Loucy (cell line): ENCODE measurements around the gene SYNM.

Experiments used
- H2AFZ ChIP-seq: fragments of 200-600 bp; sonication (generic); 2 replicates; pipeline ENCODE4 v1.6.0; 2016; ENCODE audit warnings: antibody characterized with exemption, mild to moderate bottlenecking, low read length, moderate library complexity
- H3F3A ChIP-seq: fragments of 200-600 bp; 2 replicates; pipeline ENCODE4 v1.6.0; 2016; ENCODE audit warnings: antibody characterized with exemption, low read depth, mild to moderate bottlenecking
- H3K27me3 ChIP-seq: fragments of 200-600 bp; sonication (generic); 2 replicates; pipeline ENCODE4 v1.6.1; 2014; ENCODE audit warnings: low read length, mild to moderate bottlenecking; ENCODE audit not compliant: insufficient read depth, poor library complexity, severe bottlenecking
- H3K36me3 ChIP-seq: fragments of 200-600 bp; sonication (generic); 2 replicates; pipeline ENCODE4 v1.6.1; 2016; ENCODE audit warnings: low read length; ENCODE audit not compliant: insufficient read depth
- H3K4me1 ChIP-seq: fragments of 200-600 bp; sonication (generic); 2 replicates; pipeline ENCODE4 v1.5.1; 2014; ENCODE audit warnings: low read length, mild to moderate bottlenecking; ENCODE audit not compliant: insufficient read depth, poor library complexity, severe bottlenecking
- H3K4me2 ChIP-seq: fragments of 200-600 bp; sonication (generic); 2 replicates; pipeline ENCODE4 v1.6.0; 2014; ENCODE audit warnings: antibody characterized with exemption, low read length, low read depth, mild to moderate bottlenecking; ENCODE audit not compliant: poor library complexity, severe bottlenecking
- H3K4me3 ChIP-seq: fragments of 200-600 bp; sonication (generic); 2 replicates; pipeline ENCODE4 v1.5.1; 2014; ENCODE audit warnings: low read length, mild to moderate bottlenecking, mixed read lengths; ENCODE audit not compliant: poor library complexity, severe bottlenecking
- H3K79me2 ChIP-seq: fragments of 200-600 bp; sonication (generic); 2 replicates; pipeline ENCODE4 v1.6.1; 2014; ENCODE audit warnings: low read length; ENCODE audit not compliant: insufficient read depth
- H3K9ac ChIP-seq: fragments of 200-600 bp; sonication (generic); 2 replicates; pipeline ENCODE4 v1.6.0; 2014; ENCODE audit warnings: mild to moderate bottlenecking, low read depth, low read length, moderate library complexity; ENCODE audit not compliant: poor library complexity, severe bottlenecking
- H3K9me2 ChIP-seq: fragments of 200-600 bp; sonication (generic); replicated peaks from 2 replicates; pipeline ENCODE4 v1.6.1; 2016; ENCODE audit warnings: low read depth, low read length, mixed read lengths
- H3K9me3 ChIP-seq: fragments of 200-600 bp; sonication (generic); 2 replicates; pipeline ENCODE4 v1.6.1; 2014; ENCODE audit warnings: mild to moderate bottlenecking, antibody characterized with exemption, low read length, low read depth; ENCODE audit not compliant: insufficient read depth
- H4K20me1 ChIP-seq: fragments of 200-600 bp; sonication (generic); 2 replicates; pipeline ENCODE4 v1.6.0; 2014; ENCODE audit warnings: antibody characterized with exemption, low read length, mild to moderate bottlenecking; ENCODE audit not compliant: insufficient read depth, poor library complexity, severe bottlenecking
- CTCF ChIP-seq: fragments of 200-600 bp; sonication (generic); conservative IDR thresholded peaks from 2 replicates; pipeline ENCODE4 v1.5.1; 2014; ENCODE audit warnings: mild to moderate bottlenecking, antibody characterized with exemption, low read length
- EZH2phosphoT487 ChIP-seq: fragments of 200-600 bp; IDR thresholded peaks from 2 replicates; pipeline ENCODE4 v1.6.1; 2018; ENCODE audit warnings: antibody characterized with exemption, mild to moderate bottlenecking, moderate library complexity, borderline replicate concordance

SYNM gene

DNA sequence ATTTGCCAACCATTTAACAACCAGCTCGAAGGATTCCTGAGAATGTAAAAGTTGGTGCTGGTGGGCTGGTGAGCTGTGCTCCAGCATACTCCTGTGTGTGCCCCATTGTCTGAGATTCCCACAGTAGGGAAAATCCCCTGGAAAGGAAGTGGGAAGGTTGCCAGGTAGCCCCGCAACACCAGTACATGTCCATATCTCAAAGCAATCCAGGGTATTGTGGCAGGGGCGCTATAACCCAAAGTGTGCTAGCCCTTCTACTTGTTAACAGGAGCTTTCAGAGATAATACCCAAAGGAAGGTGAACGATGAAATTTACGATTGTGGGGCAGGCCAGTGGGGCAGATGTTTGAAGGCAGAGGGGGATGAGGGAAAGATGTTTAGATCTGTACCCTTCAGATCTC, 42.7 kb upstream of the SYNM start:
- no peak for TF ChIP-seq CTCF
- TF ChIP-seq EZH2phosphoT487, result no peak
- H3K36me3 ChIP-seq, result no peaks in the 10 kb centered on the region
- H3K9ac ChIP-seq, result no peak overlapping the region
- no peaks in the 10 kb centered on the region for H3K9me3 ChIP-seq
- no peak overlapping the region for H2AFZ ChIP-seq
- H3K9me2 ChIP-seq, result no peaks in the 10 kb centered on the region
- H3F3A ChIP-seq, result no peaks in the 10 kb centered on the region
- no peaks in the 10 kb centered on the region for H3K79me2 ChIP-seq
- H3K4me2 ChIP-seq, result no peak overlapping the region
- no peak overlapping the region for H3K4me3 ChIP-seq
- H3K27me3 ChIP-seq, result no peaks in the 10 kb centered on the region
- H4K20me1 ChIP-seq, result no peaks in the 10 kb centered on the region
- peaks cover 7% of the 10 kb centered on the region for H3K4me1 ChIP-seq

- no peaks in the 10 kb centered on the region for H3K9me3 ChIP-seq
- H2AFZ ChIP-seq, result no peak overlapping the region
- no peak for TF ChIP-seq CTCF
- TF ChIP-seq EZH2phosphoT487, result no peak
Measured at GRCh38 chr15:99068186-99068585, 36.7 kb upstream of the SYNM start.

GRCh38 chr15:99070208-99070607, 34.7 kb upstream of the SYNM start:
- Histone ChIP-seq H3K9ac (no peak overlapping the region), H3K9me2 (no peaks in the 10 kb centered on the region), H3K79me2 (no peaks in the 10 kb centered on the region), H3K36me3 (no peaks in the 10 kb centered on the region), H2AFZ (no peak overlapping the region), H3K27me3 (no peaks in the 10 kb centered on the region), H3K9me3 (no peaks in the 10 kb centered on the region), H3K4me3 (no peak overlapping the region), H3K4me2 (no peak overlapping the region), H4K20me1 (no peaks in the 10 kb centered on the region), H3K4me1 (no peaks in the 10 kb centered on the region), H3F3A (no peaks in the 10 kb centered on the region)
- TF ChIP-seq CTCF (no peak), EZH2phosphoT487 (no peak)

More at GRCh38 chr15:99068186-99068585, 36.7 kb upstream of the SYNM start:
- Histone ChIP-seq H3K9me2 (no peaks in the 10 kb centered on the region), H4K20me1 (no peaks in the 10 kb centered on the region), H3K79me2 (no peaks in the 10 kb centered on the region), H3K27me3 (no peaks in the 10 kb centered on the region), H3K9ac (no peak overlapping the region), H3K4me3 (no peak overlapping the region), H3K4me1 (no peaks in the 10 kb centered on the region), H3K4me2 (no peak overlapping the region), H3F3A (no peaks in the 10 kb centered on the region), H3K36me3 (no peaks in the 10 kb centered on the region)
